ENCODE measurements around the gene DOCK6.

Gene DOCK6

DNA sequence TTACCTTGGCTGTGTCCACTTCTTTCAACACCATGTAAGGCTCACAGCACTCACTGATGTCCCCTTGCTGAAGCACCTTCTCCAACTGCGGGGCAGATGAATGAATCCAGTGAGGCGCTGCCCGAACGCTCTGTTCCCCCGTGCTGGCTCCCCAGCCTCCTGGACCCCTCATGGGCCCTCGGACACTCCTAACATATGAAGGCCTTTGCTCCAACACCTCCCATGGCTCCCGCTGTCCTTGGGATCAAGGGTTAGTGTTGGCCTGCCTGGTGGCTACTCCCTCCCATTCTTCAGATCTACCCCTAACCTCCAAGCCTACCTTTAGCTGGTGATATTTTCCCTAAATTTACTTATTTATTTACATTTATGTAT lies 18.5 kb downstream of the DOCK6 start:
- no peak for DNase-seq

DNA sequence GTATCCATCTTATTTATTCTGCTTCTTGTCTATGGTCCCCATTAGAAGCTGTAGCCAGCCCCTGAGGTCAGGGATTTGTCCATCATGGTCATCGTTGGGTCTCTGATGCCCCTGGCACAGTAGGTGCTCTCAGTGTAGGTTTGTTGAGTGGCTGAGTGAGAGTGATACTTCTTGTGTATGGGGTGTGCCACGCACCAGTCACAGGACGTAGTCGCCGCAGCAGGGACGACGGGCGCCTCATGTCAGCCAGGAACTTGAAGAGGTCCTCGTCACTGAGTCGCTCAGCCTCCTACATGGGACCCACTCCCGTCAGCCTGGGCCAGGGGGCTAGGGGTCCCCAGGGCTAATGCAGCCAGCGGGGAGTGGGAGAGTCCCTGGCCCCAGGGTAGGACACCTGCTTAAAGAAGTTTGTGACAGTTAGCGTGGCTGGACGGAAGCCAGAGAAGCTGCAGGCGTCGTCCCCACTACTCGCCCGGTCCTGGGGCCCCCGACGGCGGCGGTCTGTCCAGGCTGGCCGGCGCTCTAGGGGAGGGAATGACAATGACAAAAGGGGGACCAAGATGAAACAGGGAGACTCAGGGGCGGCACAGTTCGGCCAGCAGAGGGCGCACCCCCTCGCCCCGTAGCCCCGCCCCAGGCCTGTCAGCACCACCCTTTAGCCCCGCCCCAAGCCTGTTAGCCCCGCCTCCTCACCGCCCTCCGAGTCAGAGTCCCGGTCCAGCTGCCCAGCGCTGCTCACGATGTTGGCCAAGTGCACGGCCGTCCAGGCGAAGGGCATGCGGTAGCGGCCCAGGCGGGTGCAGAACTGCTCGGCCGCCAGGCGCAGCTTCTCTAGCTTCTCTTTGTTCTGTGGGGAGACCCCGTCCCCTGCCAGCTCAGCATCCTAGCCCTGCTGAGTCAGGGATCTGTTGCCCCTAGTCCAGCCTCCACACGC lies 19.2 kb downstream of the DOCK6 start:
- peak; percentile 85 for DNase-seq

DNA sequence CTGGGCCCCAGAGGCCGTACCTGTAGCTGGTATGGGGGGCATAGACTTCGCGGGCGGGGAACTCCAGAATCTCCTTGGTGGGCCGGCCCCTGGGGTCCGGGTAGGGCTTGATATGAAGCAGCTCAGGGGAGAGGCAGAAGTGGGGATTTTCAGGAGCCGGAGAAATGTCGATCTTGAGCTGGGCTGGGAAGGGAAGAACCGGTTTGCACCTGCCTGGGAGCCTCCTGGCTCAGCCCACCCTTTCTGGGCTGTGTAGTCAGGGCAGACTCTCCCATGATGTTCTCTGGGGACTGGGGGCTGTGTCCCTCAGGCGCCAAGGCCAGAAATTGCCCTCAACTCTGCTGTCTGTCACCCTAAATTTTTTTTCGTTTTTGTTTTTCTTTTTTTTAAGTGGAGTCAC lies 20.3 kb downstream of the DOCK6 start:
- no peak for DNase-seq

DNA sequence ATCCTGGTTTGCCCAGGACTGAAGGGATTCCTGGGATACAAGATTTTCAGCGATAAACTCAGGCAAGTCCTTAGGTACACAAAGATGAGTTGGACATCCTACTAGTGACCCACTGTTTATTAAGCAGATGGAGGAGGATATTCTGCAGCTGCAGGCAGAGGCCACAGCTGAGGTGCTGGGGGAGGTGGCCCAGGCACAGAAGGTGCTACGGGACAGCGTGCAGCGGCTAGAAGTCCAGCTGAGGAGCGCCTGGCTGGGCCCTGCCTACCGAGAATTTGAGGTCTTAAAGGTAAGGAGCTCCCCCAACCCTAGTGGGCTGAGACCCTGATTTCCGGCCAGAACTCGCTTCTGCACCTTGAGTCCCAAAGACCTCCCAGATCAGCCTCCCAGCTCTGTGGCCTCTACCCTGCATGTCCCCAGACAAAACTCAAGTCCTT lies 22.3 kb downstream of the DOCK6 start:
- no peak for DNase-seq

DNA sequence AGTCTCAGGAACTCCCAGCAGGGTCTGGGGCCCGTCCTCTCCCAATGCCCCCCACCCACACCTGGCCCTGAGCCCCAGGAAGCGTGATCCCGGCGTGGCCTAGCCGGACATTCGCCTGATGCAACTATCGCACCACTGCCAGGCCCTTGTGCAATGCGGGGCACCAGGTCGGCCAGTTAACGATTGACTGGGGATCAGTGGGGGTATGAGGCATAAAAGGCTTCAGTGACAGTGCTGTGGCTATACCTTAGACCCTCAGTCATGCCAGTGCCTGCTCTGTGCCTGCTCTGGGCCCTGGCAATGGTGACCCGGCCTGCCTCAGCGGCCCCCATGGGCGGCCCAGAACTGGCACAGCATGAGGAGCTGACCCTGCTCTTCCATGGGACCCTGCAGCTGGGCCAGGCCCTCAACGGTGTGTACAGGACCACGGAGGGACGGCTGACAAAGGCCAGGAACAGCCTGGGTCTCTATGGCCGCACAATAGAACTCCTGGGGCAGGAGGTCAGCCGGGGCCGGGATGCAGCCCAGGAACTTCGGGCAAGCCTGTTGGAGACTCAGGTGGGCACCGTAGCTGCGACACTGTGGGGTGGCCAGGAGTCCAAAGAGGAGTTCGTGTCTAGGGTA lies 22.8 kb downstream of the DOCK6 start, which contains the start of gene ANGPTL8:
Gene ANGPTL8, plus strand, starts transcription at position 243 of the 624 bp plus-strand sequence. Its CDS starts 19 bp downstream, at position 262.
- no peak for DNase-seq

DNA sequence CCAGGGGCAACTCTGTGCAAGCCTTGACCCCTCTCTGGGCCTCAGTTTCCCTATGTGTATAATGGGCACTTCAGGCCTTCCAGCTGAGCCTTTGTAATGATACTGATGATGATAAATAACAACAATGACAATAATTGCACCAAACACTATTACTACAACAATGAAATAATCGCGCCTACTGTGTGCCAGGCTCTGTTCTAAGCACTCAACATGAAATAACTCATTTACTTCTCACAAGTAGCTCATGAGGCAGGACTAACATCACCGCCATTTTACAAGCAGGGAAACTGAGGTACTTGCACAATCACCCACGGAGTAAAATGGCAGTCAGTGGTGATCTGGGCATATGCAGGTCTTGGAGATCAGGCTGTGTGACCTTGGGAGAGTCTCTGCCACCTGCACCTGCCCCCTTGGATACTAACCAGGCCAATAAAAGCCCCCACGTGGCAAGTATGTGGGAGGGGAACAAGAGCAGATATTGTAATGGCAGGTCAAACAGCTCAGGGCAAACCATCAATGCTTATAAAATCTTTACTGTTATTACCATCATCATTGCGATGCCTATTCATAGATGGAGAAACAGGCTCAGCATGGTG lies 23.4 kb downstream of the DOCK6 start:
- DNase-seq, result no peak

DNA sequence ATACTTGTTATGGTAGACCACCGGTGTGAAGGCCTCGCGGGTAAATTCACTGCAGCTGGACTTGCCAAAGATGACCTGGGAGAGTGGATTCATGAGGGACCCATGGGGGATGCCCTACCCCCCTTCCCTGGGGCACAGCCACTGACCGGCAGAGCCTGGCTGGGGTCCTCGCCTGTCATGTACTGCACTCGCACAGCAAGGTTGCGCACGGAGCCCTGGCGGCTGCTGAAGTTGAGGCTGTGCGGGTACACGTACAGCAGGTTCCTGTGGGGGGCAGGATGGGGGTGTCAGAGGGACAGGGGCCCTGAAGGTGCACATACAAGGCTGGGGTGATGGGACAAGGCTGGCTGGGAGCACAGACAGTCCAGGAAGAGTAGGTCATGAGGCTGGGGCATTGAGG lies 24.3 kb downstream of the DOCK6 start:
- no peak for DNase-seq

DNA sequence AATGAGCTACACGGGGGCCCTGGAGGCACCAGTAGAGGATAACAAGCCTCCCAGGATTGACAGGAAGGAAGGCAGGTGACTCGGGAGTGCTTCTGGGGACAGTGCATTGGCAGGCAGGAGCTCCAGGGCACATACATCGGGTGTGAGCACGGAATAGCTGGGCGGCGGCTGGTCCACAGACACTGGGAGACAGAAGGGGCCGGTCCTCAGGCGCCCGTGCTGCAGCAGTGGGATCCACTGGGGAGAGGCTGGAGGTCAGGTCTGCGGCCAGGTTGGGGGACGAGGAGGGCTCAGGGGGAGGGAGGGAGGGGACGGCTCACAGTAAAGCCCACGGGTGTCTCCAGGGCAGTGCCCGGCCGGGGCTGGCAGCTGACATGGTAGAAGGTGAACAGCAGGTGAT lies 25.0 kb downstream of the DOCK6 start:
- DNase-seq, result no peak

DNA sequence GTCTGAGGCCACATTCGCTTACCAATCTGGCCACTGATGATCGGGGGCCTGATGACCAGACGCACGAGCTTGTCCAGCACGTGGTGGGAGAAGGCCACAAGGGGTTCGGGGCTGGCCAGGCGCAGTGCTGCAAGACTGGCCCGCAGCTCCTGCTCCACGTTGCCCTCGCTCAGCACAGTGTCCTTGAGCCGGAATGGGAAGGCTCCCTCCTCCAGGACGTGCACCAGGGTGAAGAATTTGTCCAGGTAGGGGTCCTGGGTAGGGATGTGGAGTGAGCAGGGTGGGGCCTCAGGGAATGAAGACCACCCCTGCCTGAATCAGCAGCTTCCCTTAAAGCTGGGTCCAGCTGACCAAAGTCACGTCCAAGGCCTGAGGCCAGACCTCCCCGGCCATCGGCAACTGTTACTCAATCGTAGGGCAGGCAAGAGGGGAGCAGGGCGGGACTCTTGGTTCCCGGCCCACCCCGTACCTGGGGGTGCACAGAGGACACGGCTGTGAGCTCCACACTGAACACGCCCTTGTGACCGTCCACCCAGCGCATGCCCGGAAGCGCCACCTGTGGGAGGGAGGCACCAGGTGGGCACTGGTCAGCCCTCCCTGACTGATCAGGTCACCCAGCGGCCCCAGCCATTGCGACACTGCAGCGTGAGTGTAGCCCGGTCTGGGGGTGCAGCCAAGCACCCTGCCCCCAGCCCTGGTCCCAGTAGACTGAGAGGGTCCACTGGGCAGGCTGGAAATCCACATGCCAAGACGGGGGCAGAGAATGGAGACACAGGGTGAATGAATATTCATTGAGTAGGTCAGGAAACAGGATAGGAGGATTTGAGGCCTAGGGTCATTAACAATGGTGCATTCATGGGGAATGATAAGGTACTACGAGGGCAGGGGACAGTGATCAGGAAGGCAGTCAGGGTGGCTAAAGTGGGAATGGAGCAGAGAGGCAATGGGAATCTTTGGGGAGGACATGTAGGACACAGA lies 25.7 kb downstream of the DOCK6 start:
- DNase-seq, result no peak

DNA sequence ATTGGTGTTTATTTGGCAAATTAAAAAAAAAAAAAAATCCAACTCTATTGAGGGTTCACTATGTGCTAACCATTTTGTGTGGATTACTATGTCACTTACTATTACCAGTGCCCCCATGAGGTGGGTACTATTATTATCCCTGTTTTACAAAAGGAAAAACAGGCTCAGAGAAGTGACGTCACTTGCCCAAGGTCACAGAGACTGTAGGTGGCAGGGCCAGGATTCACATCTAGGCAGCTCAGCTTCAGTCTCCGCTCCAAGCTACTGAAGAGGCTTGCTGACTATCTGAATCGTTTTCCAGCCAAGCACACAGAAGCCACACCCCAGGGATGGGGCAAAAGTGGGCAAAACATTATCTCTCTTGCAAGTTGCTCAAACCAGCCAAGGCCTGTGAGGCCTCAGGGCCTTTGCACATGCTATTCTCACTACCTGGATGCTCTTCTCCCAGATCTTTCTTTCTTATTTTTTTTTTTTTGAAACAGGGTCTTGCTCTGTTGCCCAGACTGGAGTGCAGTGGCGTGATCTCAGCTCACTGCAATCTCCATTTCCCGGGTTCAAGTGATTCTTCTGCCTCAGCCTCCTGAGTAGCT lies 27.7 kb downstream of the DOCK6 start:
- DNase-seq, result no peak

DNA sequence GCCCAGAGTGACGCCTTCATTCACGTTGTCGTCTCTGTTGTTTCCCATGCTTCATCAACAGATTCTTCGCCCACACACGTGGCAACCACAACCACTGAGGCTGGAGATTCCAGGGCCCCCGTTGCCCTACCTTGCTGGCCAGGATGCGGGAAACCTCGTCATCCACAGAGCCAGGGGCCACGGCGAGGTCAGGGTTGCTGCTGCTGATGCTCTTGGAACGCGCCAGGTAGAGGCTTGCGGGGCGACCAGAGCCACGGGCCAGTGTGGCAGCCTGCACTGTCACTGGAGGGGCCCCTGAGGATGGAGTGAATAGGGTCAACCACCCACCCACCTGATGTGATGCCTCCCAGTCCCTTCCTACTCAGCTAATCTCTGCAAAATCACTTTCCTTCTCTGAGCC lies 29.3 kb downstream of the DOCK6 start:
- no peak for DNase-seq

DNA sequence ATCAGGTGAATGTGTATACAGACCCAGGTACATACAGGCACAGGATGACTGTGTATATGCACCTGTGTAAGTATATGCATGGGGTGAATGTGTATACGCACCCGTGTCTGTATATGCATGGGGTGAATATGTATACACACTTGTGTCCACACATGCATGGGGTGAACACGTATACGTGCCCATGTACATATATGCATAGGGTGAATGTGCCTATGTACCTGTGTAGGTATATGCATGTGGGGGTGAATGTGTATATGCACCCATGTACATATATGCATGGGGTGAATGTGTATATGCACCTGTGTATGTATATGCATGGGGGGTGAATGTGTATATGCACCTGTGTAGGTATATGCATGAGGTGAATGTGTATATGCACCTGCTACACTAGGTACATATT lies 29.8 kb downstream of the DOCK6 start:
- DNase-seq, result no peak

DNA sequence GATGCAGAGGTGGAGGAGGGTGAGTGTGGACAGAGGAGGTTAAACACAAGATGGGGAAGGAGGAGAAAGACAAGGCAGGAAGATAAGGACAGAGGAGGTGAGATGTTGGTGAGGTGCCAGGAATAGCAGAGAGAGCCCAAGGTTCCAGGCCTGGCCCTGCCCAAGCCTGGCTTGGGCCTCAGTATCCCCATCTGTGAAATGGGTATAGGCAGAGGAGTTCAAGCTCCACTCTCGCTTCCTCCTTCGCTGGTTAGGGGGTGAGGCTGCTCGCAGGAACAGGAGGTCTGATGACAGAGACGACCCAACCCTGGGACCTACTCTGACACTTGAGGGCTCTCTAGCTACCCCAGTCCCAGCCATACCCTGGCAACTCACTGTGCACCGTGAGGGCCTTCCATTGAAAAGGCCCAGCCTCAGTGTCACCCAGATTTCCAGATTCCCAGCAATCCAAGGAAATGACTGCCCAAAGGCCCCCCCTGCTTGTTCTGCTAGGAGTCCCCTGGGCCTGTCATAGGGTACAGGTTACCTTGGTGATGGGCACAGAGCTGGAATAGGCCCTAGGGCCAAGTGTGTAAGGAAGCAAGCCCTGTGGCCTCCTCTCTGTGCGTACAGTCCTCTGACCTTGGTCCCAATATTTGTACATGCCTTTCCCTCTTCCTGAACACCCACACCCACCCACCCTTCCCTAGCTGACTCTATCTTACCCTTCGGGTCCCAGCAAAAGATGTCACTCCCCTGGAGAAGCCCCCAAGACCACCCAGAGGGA lies 31.5 kb downstream of the DOCK6 start:
- DNase-seq, result no peak

DNA sequence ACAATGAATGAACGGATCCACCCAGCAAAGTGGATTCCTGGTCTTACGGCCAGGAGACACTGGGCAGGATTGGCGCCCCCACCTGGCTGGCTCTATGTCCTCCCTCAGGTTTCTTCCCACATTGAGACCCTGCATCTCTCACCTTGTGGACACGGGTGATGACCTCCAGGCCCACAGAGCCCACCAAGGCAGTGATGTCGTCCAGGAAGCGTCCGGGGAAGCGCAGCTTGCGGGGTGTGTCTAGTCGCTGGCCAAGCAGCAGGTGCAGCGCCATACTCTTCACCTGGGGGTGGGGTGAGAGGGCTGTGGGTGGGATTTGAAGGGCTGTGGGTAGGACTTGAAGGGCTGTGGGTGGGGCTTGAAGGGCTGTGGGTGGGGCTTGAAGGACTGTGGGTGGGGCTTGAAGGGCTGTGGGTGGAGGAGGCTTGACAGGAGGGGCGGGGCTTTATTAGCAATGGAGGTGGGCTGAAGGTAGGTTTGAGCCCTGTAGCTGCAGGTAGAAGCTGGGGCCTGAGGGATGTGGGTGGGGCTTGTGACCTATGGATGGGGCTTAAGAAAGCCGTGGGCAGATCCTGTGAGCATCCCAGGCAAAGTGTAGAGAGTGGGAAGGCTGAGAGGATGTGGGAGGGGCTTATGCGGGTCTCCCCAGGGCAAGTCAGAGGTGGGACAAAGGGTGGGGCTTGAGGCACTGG lies 35.0 kb downstream of the DOCK6 start:
- peak; percentile 43 for DNase-seq

DNA sequence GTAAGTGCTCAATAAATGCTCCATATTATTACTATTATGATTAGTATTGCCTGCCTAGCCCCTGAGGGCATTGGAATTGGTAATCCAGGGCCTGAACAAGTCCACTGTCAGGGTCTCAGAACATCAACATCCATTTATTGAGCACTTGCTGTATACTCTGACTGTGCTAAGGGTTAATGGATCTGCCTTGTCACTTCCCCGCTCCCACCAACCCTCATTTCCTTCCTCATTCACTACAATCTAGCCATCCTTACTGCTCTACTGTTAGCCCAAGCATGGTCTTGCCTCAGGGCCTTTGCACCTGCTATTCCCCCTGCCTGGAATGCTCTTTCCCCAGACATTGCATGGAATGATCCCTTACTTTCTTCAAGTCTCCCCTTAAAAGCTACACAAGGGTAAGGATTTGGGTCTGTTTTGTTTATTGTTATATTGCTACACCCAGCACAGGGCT lies 35.6 kb downstream of the DOCK6 start:
- DNase-seq, result no peak

DNA sequence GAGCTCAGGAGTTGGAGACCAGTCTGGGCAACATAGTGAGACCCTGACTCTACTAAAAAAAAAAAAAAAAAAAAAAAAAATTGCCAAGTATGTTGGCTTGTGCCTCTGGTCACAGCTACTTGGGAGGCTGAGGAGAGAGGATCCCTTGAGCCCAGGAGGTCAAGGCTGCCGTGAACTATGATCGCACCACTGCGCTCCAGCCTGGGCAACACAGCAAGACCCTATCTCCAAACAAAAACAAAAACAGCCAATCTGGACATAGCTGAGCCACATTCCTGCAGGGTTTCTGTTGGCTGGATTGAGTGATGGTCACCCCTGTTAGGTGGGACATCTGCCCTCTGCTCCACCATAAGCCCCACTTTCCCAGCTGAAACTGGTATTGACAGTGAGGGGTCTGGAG lies 36.5 kb downstream of the DOCK6 start:
- DNase-seq, result no peak

DNA sequence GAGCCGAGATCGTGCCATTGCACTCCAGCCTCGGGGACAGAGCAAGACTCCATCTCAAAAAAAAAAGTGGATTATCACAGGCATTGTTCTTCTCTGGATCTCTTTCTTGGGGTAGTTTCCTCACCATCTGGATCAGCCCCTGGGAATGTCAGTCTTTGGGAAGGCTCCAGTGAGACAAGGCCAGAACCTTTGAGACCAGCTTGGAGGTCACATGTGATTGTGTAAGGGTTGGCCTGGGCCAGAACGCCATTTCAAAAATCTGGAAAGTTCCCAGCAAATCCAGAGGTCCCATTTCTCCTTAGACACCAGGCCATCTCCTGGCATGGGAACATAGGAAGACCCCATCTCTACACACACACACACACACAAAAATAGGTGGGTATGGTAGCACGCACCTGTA lies 37.2 kb downstream of the DOCK6 start:
- DNase-seq, result no peak

DNA sequence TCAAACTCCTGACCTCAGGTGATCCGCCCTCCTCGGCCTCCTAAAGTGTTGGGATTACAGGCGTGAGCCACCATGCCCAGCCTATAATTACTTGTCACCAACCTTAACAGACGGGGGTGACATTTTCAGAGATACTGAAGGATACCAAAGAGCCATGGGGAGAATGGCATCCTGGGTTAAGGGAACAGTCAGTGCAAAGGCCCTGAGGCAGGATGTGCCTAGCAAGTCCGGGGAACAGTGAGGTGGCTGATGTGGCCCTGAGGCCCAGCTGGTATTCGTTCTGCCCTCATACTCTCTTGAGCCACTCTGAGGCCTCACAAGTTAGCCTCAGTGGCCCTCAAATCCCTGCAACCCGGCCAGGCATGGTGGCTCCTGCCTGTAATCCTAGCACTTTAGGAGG lies 37.9 kb downstream of the DOCK6 start:
- no peak for DNase-seq

DNA sequence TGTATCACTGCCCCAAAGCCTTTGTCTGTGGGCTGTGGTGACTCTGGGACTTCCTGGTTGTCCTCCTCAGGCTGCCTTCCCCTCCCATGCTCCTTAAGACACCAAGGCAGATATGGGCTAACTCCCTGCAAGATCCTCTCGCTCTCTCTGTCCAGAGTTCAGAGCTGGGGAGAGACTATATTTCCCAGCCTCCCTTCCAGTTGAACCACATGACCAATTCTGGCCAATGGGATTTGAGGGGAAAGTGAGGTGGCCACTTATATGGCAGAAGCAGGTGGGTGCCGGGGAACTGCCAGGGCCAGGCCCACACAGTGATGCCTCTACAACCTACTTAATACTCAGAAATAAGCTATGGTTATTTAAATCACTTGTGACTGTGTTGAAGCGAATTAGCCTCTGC lies 39.1 kb downstream of the DOCK6 start:
- DNase-seq, result no peak

DNA sequence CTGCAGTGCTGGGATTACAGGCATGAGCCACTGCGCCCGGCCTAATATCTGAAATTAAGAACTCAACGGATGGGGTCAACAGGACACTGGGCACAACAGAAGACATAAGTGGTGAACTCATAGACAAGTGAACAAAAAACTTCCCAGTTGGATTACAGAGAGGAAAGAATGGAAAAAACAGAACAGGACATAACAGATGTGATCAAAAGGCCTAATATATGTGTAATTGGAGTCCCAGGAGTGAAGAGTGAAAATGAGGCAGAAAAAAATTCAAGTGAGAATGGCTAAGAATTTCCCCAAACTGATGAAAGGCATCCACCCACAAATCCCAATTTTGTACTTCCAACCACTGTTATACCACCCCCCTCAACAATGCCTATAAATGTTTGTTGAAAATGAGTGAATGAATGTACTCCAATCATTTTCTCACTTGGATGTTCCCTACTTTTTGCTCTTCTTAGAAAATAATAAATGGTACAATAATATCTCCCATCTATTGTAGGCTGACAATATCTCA lies 41.2 kb downstream of the DOCK6 start:
- no peak for DNase-seq

DNA sequence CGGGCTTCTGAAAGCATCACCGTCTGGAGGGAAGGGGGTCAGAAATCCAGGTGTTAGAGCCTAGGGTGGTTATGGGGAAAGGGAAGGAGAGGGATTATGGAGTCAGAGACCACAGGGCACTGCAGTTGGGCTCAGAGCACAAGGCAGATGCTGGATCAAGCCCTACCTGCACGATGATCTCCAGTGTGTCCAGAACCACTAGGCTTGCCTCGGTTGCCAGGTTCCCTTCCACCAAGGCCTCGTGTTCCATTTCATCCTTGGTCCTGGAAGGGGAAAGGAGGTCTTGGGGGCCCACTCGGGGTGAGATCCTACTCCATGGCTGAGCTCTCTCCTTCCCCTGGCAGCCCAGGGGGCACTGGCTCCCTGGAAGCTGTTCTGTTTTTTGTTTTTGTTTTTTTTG lies 47.9 kb downstream of the DOCK6 start:
- DNase-seq, result no peak
